GM12801 (cell line): Measurements from ENCODE around the gene CDC34.

Experiments
- TF ChIP-seq, protein P1 (sequence below): IDR thresholded peaks from one replicate; pipeline ENCODE4 v1.5.1; 2011; ENCODE audit warnings: control low read depth; ENCODE audit not compliant: insufficient read length; ENCODE audit errors: extremely low read depth

The CDC34 gene

DNA sequence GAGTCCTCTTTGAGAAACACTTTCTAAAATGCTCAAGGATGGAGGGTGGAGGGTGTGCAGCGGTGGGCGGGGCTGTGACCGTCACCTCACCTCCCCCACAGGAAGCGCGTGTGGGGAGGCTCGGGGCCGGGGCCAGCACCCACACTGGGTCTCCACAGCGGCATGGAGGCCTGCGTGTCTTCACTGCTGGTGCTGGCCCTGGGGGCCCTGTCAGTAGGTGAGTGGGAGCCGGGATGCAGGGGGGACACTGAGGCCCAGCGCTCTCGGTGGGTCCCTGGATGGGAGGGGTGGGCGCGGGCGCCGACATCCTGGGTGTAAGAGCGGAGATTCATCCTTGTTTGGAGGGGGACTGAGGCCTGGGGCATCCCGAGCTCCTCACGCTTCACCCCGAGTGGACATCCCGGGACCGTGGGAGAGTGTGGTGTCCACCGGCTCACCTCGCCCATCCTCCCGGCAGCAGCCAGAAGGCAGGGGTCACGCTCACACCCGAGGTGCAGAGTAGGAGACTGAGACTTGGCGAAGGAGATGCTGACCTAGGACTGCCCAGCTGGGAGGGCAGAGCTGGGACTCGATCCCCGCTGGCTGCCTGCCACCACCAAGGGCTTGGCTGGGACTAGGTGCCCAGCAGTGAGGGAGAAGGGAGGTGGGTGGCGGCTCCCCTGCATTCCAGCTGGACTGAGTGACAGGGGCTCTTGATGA lies 12.5 kb downstream of the CDC34 start, which contains the start of gene GZMM:
TSS of gene GZMM (plus strand) at position 144 of the 699 bp plus-strand sequence. CDS start at position 163, 19 bp downstream.
- TF ChIP-seq, protein P1, sequence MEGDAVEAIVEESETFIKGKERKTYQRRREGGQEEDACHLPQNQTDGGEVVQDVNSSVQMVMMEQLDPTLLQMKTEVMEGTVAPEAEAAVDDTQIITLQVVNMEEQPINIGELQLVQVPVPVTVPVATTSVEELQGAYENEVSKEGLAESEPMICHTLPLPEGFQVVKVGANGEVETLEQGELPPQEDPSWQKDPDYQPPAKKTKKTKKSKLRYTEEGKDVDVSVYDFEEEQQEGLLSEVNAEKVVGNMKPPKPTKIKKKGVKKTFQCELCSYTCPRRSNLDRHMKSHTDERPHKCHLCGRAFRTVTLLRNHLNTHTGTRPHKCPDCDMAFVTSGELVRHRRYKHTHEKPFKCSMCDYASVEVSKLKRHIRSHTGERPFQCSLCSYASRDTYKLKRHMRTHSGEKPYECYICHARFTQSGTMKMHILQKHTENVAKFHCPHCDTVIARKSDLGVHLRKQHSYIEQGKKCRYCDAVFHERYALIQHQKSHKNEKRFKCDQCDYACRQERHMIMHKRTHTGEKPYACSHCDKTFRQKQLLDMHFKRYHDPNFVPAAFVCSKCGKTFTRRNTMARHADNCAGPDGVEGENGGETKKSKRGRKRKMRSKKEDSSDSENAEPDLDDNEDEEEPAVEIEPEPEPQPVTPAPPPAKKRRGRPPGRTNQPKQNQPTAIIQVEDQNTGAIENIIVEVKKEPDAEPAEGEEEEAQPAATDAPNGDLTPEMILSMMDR = no peak

DNA sequence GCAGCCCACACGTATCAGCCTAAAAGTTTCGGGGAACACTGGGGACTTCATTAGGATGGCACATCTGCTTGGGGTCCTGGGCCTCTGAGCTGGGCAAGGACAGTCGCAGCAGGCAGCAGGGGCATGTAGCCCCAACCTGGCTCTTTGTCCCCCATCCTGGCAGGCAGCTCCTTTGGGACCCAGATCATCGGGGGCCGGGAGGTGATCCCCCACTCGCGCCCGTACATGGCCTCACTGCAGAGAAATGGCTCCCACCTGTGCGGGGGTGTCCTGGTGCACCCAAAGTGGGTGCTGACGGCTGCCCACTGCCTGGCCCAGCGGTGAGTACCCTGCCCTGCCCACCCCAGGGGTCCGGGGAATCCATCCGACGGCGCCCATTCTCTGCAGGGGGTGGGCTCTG lies 15.6 kb downstream of the CDC34 start:
- TF ChIP-seq, protein P1 = no peak

DNA sequence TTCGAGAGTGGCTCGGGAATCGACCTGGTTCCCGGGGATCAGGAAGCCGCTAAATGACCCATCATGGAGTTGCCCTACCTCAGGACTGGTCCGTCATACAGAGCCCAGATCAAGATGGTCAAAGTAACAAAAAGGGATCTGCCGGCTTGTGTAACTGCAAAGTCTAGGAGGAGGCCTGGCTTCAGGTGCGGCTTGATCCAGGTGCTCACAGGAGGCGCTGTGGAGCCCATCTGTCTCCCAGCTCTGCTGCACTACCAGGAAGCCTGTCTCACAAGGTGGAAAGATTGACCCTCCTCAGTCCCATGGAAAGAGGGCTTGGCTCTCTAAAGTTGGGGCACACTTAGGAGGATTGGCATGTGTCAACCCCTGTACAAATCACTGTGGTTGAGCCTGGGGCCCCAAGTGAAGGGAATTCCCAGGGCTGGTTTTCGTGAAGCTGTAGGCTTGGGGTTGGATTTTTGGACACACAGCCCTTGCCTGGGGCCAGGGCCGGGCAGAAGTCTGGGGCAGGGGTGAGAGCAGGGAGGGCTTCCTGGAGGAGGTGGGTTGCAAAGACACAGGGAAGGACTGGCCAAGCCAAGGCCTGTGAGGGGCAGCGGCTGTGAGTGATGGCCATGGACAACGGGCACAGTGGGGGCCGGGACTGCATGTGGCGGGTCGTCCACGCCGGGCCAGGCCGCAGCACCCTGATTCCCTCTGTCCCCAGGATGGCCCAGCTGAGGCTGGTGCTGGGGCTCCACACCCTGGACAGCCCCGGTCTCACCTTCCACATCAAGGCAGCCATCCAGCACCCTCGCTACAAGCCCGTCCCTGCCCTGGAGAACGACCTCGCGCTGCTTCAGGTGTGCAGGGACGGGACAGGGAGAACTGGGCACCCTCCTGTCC lies 16.5 kb downstream of the CDC34 start:
- TF ChIP-seq, protein P1 = no peak

DNA sequence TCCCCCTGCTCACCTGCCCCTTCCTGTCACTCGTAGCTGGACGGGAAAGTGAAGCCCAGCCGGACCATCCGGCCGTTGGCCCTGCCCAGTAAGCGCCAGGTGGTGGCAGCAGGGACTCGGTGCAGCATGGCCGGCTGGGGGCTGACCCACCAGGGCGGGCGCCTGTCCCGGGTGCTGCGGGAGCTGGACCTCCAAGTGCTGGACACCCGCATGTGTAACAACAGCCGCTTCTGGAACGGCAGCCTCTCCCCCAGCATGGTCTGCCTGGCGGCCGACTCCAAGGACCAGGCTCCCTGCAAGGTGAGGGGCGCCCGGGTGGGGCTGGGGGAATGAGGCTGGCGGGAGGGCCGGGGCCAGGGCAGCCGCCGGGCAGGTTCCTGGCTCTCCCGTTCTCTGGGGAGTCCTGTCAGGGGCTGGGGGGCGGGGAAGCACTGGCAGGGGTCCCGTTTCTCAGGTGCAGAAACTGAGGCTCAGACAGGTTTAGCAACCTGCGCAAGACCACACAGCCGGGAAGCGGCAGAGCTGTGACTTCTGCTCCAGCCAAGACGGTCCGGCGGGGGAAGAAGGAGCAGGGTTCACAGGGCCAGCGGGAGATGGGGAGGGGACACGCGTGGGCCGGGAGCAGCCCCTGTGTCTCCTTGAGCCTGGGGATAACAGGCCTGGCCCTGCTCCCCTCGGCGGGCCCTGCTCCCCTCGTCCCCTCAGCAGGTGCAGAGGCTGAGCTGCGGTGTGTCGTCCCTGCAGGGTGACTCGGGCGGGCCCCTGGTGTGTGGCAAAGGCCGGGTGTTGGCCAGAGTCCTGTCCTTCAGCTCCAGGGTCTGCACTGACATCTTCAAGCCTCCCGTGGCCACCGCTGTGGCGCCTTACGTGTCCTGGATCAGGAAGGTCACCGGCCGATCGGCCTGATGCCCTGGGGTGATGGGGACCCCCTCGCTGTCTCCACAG lies 17.6 kb downstream of the CDC34 start:
- TF ChIP-seq, protein P1 = no peak

- TF ChIP-seq, protein P1 = no peak
Measured at GRCh38 chr19:554817-555216, 23.3 kb downstream of the CDC34 start.

GRCh38 chr19:555474-555808 lies 23.9 kb downstream of the CDC34 start:
- TF ChIP-seq, protein P1 = no peak
